Vagina (tissue), 2 donors: ENCODE data around the gene CACNA1D. TPM values are rescaled to one million over a fixed set of nuclear protein-coding genes. Genes with fewer than 3 reads are reported as not detected.

Source experiments
- DNase-seq, 2 donors: peaks; one replicate each; pipeline ENCODE4 v3.0.0-alpha.2; 2017; ENCODE audit errors: extremely low spot score in 2 of 2
- H3K27ac ChIP-seq: fragments of 200-600 bp; sonication (generic); one replicate; pipeline ENCODE4 v1.5.1; 2019
- H3K27me3 ChIP-seq: fragments of 200-600 bp; sonication (generic); one replicate; pipeline ENCODE4 v1.5.1; 2019
- H3K36me3 ChIP-seq, 2 donors: fragments of 200-600 bp; sonication (generic); one replicate each; pipeline ENCODE4 v1.5.1; 2017 to 2019
- H3K4me1 ChIP-seq: fragments of 200-600 bp; sonication (generic); one replicate; pipeline ENCODE4 v1.5.1; 2019
- H3K4me3 ChIP-seq, 2 donors: fragments of 200-600 bp; sonication (generic); 1 replicate in 1 of 2; 2 replicates in 1 of 2; pipeline ENCODE4 v1.5.1; 2016 to 2019
- H3K9me3 ChIP-seq: fragments of 200-600 bp; sonication (generic); one replicate; pipeline ENCODE4 v1.5.1; 2019
- CTCF ChIP-seq, 3 experiments: fragments of 450-650 bp in 2 of 3; fragments of 200-600 bp in 1 of 3; sonication (generic) in 1 of 3; IDR thresholded peaks; one replicate each; pipeline ENCODE4 v1.5.1; 2017 to 2019; ENCODE audit warnings: antibody characterized with exemption in 3 of 3, mild to moderate bottlenecking in 2 of 3, moderate library complexity in 2 of 3
- POLR2A ChIP-seq, 2 donors: fragments of 450-650 bp; IDR thresholded peaks; one replicate each; pipeline ENCODE4 v1.6.1; 2017; ENCODE audit warnings: antibody characterized with exemption in 2 of 2, mild to moderate bottlenecking in 2 of 2, moderate library complexity in 2 of 2
- POLR2AphosphoS5 ChIP-seq, 2 donors: sonication (generic); formaldehyde crosslinking; IDR thresholded peaks; one replicate each; pipeline ENCODE4 v1.9.0; 2017; ENCODE audit warnings: antibody characterized with exemption in 2 of 2, mild to moderate bottlenecking in 2 of 2, low read depth in 1 of 2; ENCODE audit not compliant: insufficient read depth in 1 of 2
- intact Hi-C: fragments of 100-400 bp; cut with DNase I; formaldehyde crosslinking; loops from one replicate; pipeline ENCODE4 v1.15.1; 2023
- total RNA-seq: library from RNA; depleted of rRNA; stranded (reverse); fragments of >200 nt; gene quantifications from one replicate; pipeline ENCODE4 v1.2.3, GENCODE V29; 2016

Gene CACNA1D
- total RNA-seq, 1 donor from 2014 or later, result 0.74 TPM

- DNase-seq, result no peak
- Histone ChIP-seq H3K36me3 (no peaks in the 10 kb centered on the region), H3K9me3 (no peaks in the 10 kb centered on the region), H3K4me3 (no peak overlapping the region), H3K4me1 (no peaks in the 10 kb centered on the region), H3K27ac (no peak overlapping the region), H3K27me3 (no peaks in the 10 kb centered on the region)
- no peak for TF ChIP-seq POLR2A (IDR thresholded peaks at IDR 0.05)
- no peak for TF ChIP-seq CTCF (IDR thresholded peaks at IDR 0.05)
- TF ChIP-seq POLR2AphosphoS5 (IDR thresholded peaks at IDR 0.05; ENCODE audit: insufficient read depth in 1 of 2, low read depth in 1 of 2), result no peak
- intact Hi-C loops, result no loop called here
Observed at GRCh38 chr3:53524566-53524965, 30.2 kb downstream of the CACNA1D start.

- Histone ChIP-seq H3K27ac (no peak overlapping the region), H3K4me1 (no peaks in the 10 kb centered on the region), H3K27me3 (no peaks in the 10 kb centered on the region), H3K9me3 (no peaks in the 10 kb centered on the region), H3K36me3 (no peaks in the 10 kb centered on the region), H3K4me3 (no peak overlapping the region)
- intact Hi-C loops, result loop anchor here (5.0 kb wide), 1 partner anchor 719 kb away; no protein-coding TSS in a partner anchor
- DNase-seq, result no peak
- no peak for TF ChIP-seq POLR2A (IDR thresholded peaks at IDR 0.05)
- no peak for TF ChIP-seq CTCF (IDR thresholded peaks at IDR 0.05)
- TF ChIP-seq POLR2AphosphoS5 (IDR thresholded peaks at IDR 0.05; ENCODE audit: insufficient read depth in 1 of 2, low read depth in 1 of 2), result no peak
Observed at GRCh38 chr3:53525765-53526703, 31.6 kb downstream of the CACNA1D start.

- no peaks in the 10 kb centered on the region for H3K27me3 ChIP-seq
- TF ChIP-seq POLR2AphosphoS5 (IDR thresholded peaks at IDR 0.05; ENCODE audit: insufficient read depth in 1 of 2, low read depth in 1 of 2) (no peak), CTCF (IDR thresholded peaks at IDR 0.05) (no peak), POLR2A (IDR thresholded peaks at IDR 0.05) (no peak)
- DNase-seq, result no peak
- intact Hi-C loops, result loop anchor here (5.0 kb wide), 1 partner anchor 719 kb away; no protein-coding TSS in a partner anchor
- no peak overlapping the region for H3K4me3 ChIP-seq
- no peaks in the 10 kb centered on the region for H3K36me3 ChIP-seq
- no peaks in the 10 kb centered on the region for H3K4me1 ChIP-seq
- H3K27ac ChIP-seq, result no peak overlapping the region
- H3K9me3 ChIP-seq, result no peaks in the 10 kb centered on the region
Observed at GRCh38 chr3:53526704-53527055, 32.3 kb downstream of the CACNA1D start.

- Histone ChIP-seq H3K27ac (no peak overlapping the region), H3K4me1 (no peaks in the 10 kb centered on the region), H3K4me3 (no peak overlapping the region), H3K9me3 (no peaks in the 10 kb centered on the region), H3K36me3 (no peaks in the 10 kb centered on the region), H3K27me3 (no peaks in the 10 kb centered on the region)
- no peak for TF ChIP-seq CTCF (IDR thresholded peaks at IDR 0.05)
- no peak for TF ChIP-seq POLR2A (IDR thresholded peaks at IDR 0.05)
- TF ChIP-seq POLR2AphosphoS5 (IDR thresholded peaks at IDR 0.05; ENCODE audit: insufficient read depth in 1 of 2, low read depth in 1 of 2), result no peak
- intact Hi-C loops, result no loop called here
- DNase-seq, result no peak
Observed at GRCh38 chr3:53530205-53530604, 35.8 kb downstream of the CACNA1D start.

- Histone ChIP-seq H3K27me3 (no peaks in the 10 kb centered on the region), H3K9me3 (no peaks in the 10 kb centered on the region), H3K36me3 (no peaks in the 10 kb centered on the region), H3K27ac (no peak overlapping the region), H3K4me3 (no peak overlapping the region), H3K4me1 (no peaks in the 10 kb centered on the region)
- TF ChIP-seq POLR2A (IDR thresholded peaks at IDR 0.05), result no peak
- no peak for DNase-seq
- intact Hi-C loops, result no loop called here
Observed at GRCh38 chr3:53531749-53532148, 37.3 kb downstream of the CACNA1D start.
